Measurements from ENCODE around the gene THADA.
"Not testable (repeated sequence)": the region's sequence is repeated elsewhere in the genome, so short reads cannot be mapped to it uniquely, and the experiment has no call there.

THADA gene

GRCh38 chr2:43289331-43289730 lies 306.5 kb downstream of the THADA start:
- no peak for TF ChIP-seq CTCF (IDR thresholded peaks at IDR 0.05)
- no peak for DNase-seq
- Mint-ChIP-seq H3K27me3 (ENCODE audit: low read depth, poor library complexity) (no peaks in the 10 kb centered on the region), H3K4me1 (peaks cover 4% of the 10 kb centered on the region), H3K9me3 (peaks cover 26% of the 10 kb centered on the region), H3K36me3 (ENCODE audit: low read depth) (peaks cover 81% of the 10 kb centered on the region), H3K4me3 (no peak overlapping the region), H3K27ac (no peak overlapping the region)

GRCh38 chr2:43288417-43289305 lies 307.2 kb downstream of the THADA start:
- Mint-ChIP-seq H3K4me1 (no peaks in the 10 kb centered on the region), H3K27ac (no peak overlapping the region), H3K36me3 (ENCODE audit: low read depth) (peaks cover 81% of the 10 kb centered on the region), H3K27me3 (ENCODE audit: low read depth, poor library complexity) (no peaks in the 10 kb centered on the region), H3K4me3 (no peak overlapping the region), H3K9me3 (peaks cover 31% of the 10 kb centered on the region)
- TF ChIP-seq CTCF (IDR thresholded peaks at IDR 0.05) = no peak
- DNase-seq = no peak

GRCh38 chr2:43285987-43286386 lies 309.9 kb downstream of the THADA start:
- H3K27ac Mint-ChIP-seq = no peak overlapping the region
- peaks cover 46% of the 10 kb centered on the region for H3K9me3 Mint-ChIP-seq
- DNase-seq = no peak
- TF ChIP-seq CTCF (IDR thresholded peaks at IDR 0.05) = no peak
- H3K36me3 Mint-ChIP-seq (ENCODE audit: low read depth) = peaks cover 89% of the 10 kb centered on the region
- H3K4me1 Mint-ChIP-seq = no peaks in the 10 kb centered on the region
- no peak overlapping the region for H3K4me3 Mint-ChIP-seq
- H3K27me3 Mint-ChIP-seq (ENCODE audit: low read depth, poor library complexity) = peaks cover 4% of the 10 kb centered on the region

- no peak for TF ChIP-seq CTCF (IDR thresholded peaks at IDR 0.05)
- Mint-ChIP-seq H3K9me3 (peaks cover 46% of the 10 kb centered on the region), H3K36me3 (ENCODE audit: low read depth) (peaks cover 90% of the 10 kb centered on the region), H3K4me3 (no peak overlapping the region), H3K4me1 (no peaks in the 10 kb centered on the region), H3K27me3 (ENCODE audit: low read depth, poor library complexity) (peaks cover 4% of the 10 kb centered on the region), H3K27ac (no peak overlapping the region)
- no peak for DNase-seq
These were observed 310.9 kb downstream of the THADA start for GRCh38 chr2:43284967-43285366.

- H3K9me3 Mint-ChIP-seq = peaks cover 46% of the 10 kb centered on the region
- H3K4me1 Mint-ChIP-seq; H3K4me3 Mint-ChIP-seq; H3K27ac Mint-ChIP-seq; H3K27me3 Mint-ChIP-seq (ENCODE audit: low read depth, poor library complexity); DNase-seq: not testable (repeated sequence)
- H3K36me3 Mint-ChIP-seq (ENCODE audit: low read depth) = peaks cover 91% of the 10 kb centered on the region
These were observed 311.5 kb downstream of the THADA start for GRCh38 chr2:43284347-43284746.

GRCh38 chr2:43280994-43281393 lies 314.8 kb downstream of the THADA start:
- Mint-ChIP-seq H3K27ac (no peak overlapping the region), H3K4me1 (peaks cover 25% of the 10 kb centered on the region), H3K36me3 (ENCODE audit: low read depth) (peaks cover 64% of the 10 kb centered on the region), H3K4me3 (no peak overlapping the region), H3K27me3 (ENCODE audit: low read depth, poor library complexity) (peaks cover 4% of the 10 kb centered on the region), H3K9me3 (peaks cover 38% of the 10 kb centered on the region)
- no peak for TF ChIP-seq CTCF (IDR thresholded peaks at IDR 0.05)
- DNase-seq = no peak
